Neutrophil (primary cell): ENCODE measurements around the gene RIPK4.

Experiments
- H3K27ac ChIP-seq: fragments of 200-600 bp; sonication (generic); 2 replicates; pipeline ENCODE4 v1.5.1; 2016; ENCODE audit warnings: mild to moderate bottlenecking, moderate library complexity
- H3K27me3 ChIP-seq: fragments of 200-600 bp; sonication (generic); 2 replicates; pipeline ENCODE4 v1.6.0; 2016; ENCODE audit warnings: mild to moderate bottlenecking
- H3K36me3 ChIP-seq: fragments of 200-600 bp; sonication (generic); 2 replicates; pipeline ENCODE4 v1.5.1; 2017
- H3K4me1 ChIP-seq, 2 experiments: fragments of 200-600 bp in 1 of 2; sonication (generic) in 1 of 2; 1 replicate in 1 of 2; 2 replicates in 1 of 2; pipeline versions ENCODE4 v1.5.1 to v1.6.1; 2013 to 2016; ENCODE audit warnings: low read depth in 1 of 2, low read length in 1 of 2, mild to moderate bottlenecking in 1 of 2, moderate library complexity in 1 of 2; ENCODE audit not compliant: control insufficient read depth in 1 of 2, insufficient read depth in 1 of 2
- H3K4me3 ChIP-seq, 2 experiments: fragments of 200-600 bp in 1 of 2; sonication (generic) in 1 of 2; 1 replicate in 1 of 2; 2 replicates in 1 of 2; pipeline ENCODE4 v1.5.1; 2013 to 2016; ENCODE audit warnings: low read depth in 1 of 2, low read length in 1 of 2, mild to moderate bottlenecking in 1 of 2, moderate library complexity in 1 of 2
- H3K9me3 ChIP-seq: fragments of 200-600 bp; sonication (generic); 2 replicates; pipeline ENCODE4 v1.5.1; 2016
- TF ChIP-seq, protein P1 (sequence below): fragments of 200-600 bp; sonication (generic); IDR thresholded peaks from 2 replicates; pipeline ENCODE4 v1.5.1; 2016; ENCODE audit warnings: antibody characterized with exemption

The RIPK4 gene

DNA sequence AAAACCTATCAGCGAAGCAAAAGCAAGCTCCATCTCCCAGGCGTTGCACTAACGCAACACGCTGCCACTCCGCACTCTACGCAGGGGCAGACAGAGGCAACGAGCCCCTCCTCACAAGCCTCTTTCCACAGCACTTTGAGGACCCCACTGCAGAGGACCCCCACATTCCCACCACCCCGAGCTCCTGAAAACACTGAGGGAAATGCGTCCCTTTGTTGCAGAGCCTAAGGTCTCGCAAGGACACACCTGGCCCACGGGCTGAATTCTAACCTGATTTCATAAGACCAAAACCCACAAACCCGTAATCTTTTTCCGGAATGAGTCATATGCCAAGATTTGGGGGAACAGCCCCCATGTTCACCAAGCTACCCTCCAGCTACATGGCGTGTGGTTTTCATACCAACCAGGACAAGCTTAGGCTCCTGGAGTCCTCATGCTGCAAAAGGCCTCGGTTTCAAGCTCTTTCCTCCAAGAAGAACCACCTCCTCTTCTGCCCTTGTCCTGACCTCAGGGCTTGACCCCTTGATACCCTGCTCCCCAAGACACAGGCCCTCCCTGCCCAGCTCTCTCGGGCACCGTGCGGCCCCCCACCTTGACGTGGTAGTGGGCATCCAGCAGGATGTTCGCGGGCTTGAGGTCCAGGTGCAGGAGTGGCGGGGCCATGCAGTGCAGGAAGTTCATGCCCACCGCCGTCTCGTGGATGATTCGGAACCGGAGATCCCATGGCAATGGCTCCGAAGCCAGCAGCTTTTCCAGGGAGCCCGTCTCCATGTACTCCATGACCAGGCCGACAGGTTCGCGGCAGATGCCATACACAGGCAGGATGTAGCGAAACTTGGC lies 10.7 kb downstream of the RIPK4 start:
- H3K4me1 ChIP-seq, result peaks cover 9 to 24% of the 10 kb centered on the region in 2 experiments
- no peak overlapping the region for H3K4me3 ChIP-seq
- H3K9me3 ChIP-seq, result no peaks in the 10 kb centered on the region
- H3K27me3 ChIP-seq, result peaks cover 43% of the 10 kb centered on the region
- TF ChIP-seq, protein P1, sequence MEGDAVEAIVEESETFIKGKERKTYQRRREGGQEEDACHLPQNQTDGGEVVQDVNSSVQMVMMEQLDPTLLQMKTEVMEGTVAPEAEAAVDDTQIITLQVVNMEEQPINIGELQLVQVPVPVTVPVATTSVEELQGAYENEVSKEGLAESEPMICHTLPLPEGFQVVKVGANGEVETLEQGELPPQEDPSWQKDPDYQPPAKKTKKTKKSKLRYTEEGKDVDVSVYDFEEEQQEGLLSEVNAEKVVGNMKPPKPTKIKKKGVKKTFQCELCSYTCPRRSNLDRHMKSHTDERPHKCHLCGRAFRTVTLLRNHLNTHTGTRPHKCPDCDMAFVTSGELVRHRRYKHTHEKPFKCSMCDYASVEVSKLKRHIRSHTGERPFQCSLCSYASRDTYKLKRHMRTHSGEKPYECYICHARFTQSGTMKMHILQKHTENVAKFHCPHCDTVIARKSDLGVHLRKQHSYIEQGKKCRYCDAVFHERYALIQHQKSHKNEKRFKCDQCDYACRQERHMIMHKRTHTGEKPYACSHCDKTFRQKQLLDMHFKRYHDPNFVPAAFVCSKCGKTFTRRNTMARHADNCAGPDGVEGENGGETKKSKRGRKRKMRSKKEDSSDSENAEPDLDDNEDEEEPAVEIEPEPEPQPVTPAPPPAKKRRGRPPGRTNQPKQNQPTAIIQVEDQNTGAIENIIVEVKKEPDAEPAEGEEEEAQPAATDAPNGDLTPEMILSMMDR, result no peak
- H3K36me3 ChIP-seq, result no peaks in the 10 kb centered on the region
- H3K27ac ChIP-seq, result no peak overlapping the region

DNA sequence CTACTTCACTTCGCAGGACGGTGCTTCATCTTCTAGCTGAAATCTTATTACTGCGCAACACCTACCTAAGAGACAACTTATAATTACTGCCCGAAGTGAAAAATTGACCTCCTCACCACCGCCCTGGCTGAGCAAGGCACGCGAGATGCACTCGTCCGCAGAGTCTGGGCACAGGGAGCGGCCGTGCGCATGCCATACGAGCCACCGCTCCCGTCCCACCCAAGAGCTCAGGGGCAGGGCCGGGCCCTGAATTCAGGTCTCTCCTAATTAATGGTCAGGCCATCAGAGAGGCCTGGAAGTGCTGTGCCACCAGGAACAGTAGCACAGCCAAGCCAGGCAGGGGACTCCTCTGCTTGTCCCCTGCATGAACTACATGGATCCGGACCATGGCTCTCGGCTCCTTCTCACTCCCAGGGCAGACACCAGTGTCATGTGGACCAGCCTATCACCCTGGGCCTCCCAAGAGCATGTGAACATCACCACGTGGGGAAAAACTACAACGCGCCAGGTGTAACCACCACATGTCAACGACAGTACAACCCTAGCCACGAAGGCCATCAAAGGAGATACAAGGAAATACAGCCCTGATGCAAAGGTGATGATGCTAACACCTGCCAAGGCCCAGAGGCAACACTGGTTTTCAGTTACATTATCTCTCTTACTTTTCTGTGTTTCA lies 11.5 kb downstream of the RIPK4 start:
- H3K27me3 ChIP-seq, result peaks cover 51% of the 10 kb centered on the region
- H3K9me3 ChIP-seq, result no peaks in the 10 kb centered on the region
- TF ChIP-seq, protein P1, result no peak
- no peak overlapping the region for H3K27ac ChIP-seq
- peaks cover 2 to 17% of the 10 kb centered on the region in 2 experiments for H3K4me1 ChIP-seq
- H3K4me3 ChIP-seq, result no peak overlapping the region
- no peaks in the 10 kb centered on the region for H3K36me3 ChIP-seq

DNA sequence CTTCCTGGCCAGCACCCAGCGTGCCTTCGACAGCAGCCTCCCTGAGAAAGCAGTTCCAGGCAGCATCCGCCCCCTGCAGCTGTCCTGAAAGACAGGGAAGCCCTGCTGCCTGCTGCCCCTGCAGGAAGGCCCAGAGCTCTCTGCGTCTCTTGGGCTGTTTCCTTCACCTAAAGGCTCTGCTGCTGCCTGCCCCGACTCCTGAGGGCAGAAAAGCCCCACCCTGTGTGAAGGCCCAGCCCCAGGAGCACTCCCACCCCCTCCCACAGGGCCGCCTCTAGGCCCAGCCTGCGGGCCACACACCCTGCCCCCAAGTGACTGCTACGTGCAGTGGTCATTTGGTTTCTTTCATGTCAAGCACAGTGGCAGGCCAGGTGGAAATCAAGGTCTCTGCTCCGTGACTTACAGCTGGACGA lies 12.4 kb downstream of the RIPK4 start:
- Histone ChIP-seq H3K27me3 (peaks cover 53% of the 10 kb centered on the region), H3K36me3 (no peaks in the 10 kb centered on the region), H3K4me1 (peaks cover 0 to 8% of the 10 kb centered on the region in 2 experiments), H3K9me3 (no peaks in the 10 kb centered on the region), H3K4me3 (no peak overlapping the region), H3K27ac (no peak overlapping the region)
- TF ChIP-seq, protein P1, result no peak

DNA sequence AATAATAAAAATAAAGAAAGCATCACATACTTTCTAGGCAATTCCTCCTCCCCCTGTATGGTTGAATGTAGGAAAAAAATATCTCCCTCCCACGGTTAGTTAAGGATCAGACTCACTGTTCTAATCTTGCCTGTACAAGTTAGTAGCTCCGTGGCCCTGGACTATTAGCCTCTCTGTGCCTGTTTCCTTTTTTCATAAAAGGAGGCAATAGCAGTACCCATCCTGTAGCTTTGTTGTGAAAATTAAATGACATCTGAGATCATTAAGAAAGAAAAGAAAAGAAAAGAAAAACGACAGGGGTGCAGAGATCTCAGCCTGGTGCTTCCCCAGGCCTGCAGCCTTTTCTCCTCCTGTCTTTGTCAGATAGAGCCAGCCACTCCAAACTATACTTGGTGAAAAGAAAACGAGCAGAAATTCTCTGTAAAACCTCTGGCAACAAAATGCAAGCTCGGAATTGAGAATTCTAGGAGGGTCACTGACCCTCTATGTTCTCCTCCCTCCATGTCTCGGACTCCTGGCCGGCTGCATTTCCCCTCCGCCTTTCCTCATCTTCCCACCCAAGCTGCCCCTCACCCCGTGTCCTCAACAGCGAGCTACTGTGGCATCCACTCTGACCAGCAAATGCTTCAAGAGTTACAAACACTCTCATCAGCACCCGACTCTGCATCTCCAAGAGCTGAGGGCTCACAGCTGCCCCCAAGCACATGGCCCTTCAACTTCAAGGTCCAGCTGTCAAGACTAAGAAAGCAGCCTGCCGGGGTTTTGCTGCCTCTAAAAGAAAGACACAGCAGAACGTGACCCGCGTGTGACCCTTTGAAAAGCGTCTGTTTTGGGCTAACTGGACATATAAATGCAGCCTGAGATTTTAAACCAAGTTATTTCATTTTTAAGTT lies 13.6 kb downstream of the RIPK4 start:
- Histone ChIP-seq H3K4me1 (peaks cover 0 to 6% of the 10 kb centered on the region in 2 experiments), H3K36me3 (no peaks in the 10 kb centered on the region)

DNA sequence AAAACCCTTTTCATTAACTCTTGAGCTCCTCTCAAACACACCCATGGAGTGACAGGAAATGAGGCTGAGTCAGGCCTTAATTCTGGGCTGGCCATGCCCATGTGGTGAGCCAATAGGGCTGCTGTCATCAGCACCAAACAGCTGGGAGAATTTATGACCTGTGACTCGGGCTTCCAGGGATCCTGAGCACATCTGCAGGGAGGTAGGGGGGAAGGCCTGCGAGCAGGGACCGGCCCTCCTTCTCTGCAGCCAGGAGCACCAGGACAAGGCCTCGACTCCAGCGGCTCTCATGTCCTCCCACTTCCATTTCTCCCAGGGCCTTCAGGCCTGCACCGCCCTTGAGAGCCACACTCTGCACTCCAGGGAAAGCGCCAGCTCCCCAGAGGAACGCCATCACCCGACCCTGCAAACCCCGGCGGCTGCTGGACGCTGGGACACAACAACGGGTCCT lies 14.6 kb downstream of the RIPK4 start:
- no peak overlapping the region for H3K27ac ChIP-seq
- H3K9me3 ChIP-seq, result no peaks in the 10 kb centered on the region
- H3K36me3 ChIP-seq, result no peaks in the 10 kb centered on the region
- no peak overlapping the region for H3K4me3 ChIP-seq
- H3K4me1 ChIP-seq, result peaks cover 0 to 6% of the 10 kb centered on the region in 2 experiments
- TF ChIP-seq, protein P1, result no peak
- H3K27me3 ChIP-seq, result peaks cover 60% of the 10 kb centered on the region

More for the DNA sequence above, 13.6 kb downstream of the RIPK4 start:
- Histone ChIP-seq H3K4me3 (no peak overlapping the region), H3K9me3 (no peaks in the 10 kb centered on the region), H3K27ac (no peak overlapping the region), H3K27me3 (peaks cover 60% of the 10 kb centered on the region)
- TF ChIP-seq, protein P1, result no peak
